Gastrocnemius medialis (tissue), 4 donors: ENCODE results near the gene ZNF446. TPM values are rescaled to one million over a fixed set of nuclear protein-coding genes. Genes with fewer than 3 reads are reported as not detected.

Experiments
- ATAC-seq, 2 donors: fragments of 150-250 bp; one replicate each; pipeline ENCODE4 v1.9.1; 2016
- DNase-seq, 2 donors: peaks; one replicate each; pipeline ENCODE4 v3.0.0-alpha.2; 2019
- H3K27ac ChIP-seq, 4 donors: fragments of 200-600 bp; sonication (generic); 1 replicate in 1 of 4; 2 replicates in 3 of 4; pipeline ENCODE4 v1.5.1; 2016 to 2018; ENCODE audit warnings: mild to moderate bottlenecking in 2 of 4, moderate library complexity in 1 of 4
- H3K27me3 ChIP-seq, 3 donors: fragments of 200-600 bp; sonication (generic) in 2 of 3; 1 replicate in 1 of 3; 2 replicates in 2 of 3; pipeline versions ENCODE4 v1.5.1 to v1.6.0; 2016 to 2019; ENCODE audit warnings: mild to moderate bottlenecking in 1 of 3, moderate library complexity in 1 of 3
- H3K36me3 ChIP-seq, 2 donors: fragments of 200-600 bp; sonication (generic) in 1 of 2; one replicate each; pipeline ENCODE4 v1.5.1; 2017 to 2018
- H3K4me1 ChIP-seq, 2 donors: fragments of 200-600 bp; sonication (generic) in 1 of 2; one replicate each; pipeline ENCODE4 v1.5.1; 2016 to 2017; ENCODE audit warnings: mild to moderate bottlenecking in 2 of 2
- H3K4me3 ChIP-seq, 4 donors: fragments of 200-600 bp; sonication (generic) in 3 of 4; 1 replicate in 1 of 4; 2 replicates in 3 of 4; pipeline ENCODE4 v1.5.1; 2016 to 2019; ENCODE audit warnings: mild to moderate bottlenecking in 2 of 4
- H3K9me3 ChIP-seq, 3 donors: fragments of 200-600 bp; sonication (generic) in 2 of 3; 1 replicate in 1 of 3; 2 replicates in 2 of 3; pipeline ENCODE4 v1.5.1; 2016 to 2019
- CTCF ChIP-seq, 5 experiments: fragments of 450-650 bp in 3 of 5; fragments of 200-600 bp in 2 of 5; sonication (generic) in 2 of 5; IDR thresholded peaks in 4 of 5; conservative IDR thresholded peaks in 1 of 5; 1 replicate in 4 of 5; 2 replicates in 1 of 5; pipeline ENCODE4 v1.5.1; 2016 to 2019; ENCODE audit warnings: antibody characterized with exemption in 5 of 5, mild to moderate bottlenecking in 3 of 5, moderate library complexity in 3 of 5
- POLR2A ChIP-seq, 2 donors: fragments of 450-650 bp; IDR thresholded peaks; one replicate each; pipeline ENCODE4 v1.6.1; 2017; ENCODE audit warnings: antibody characterized with exemption in 2 of 2, mild to moderate bottlenecking in 2 of 2, moderate library complexity in 2 of 2
- in situ Hi-C, 4 donors: fragments of 200-750 bp; cut with MboI; loops; one replicate each; pipeline versions ENCODE4 v1.15.0 to v1.8.0; 2017; ENCODE audit warnings: low sequenced_read_pairs in 4 of 4
- intact Hi-C: fragments of 100-400 bp; cut with DNase I; formaldehyde crosslinking; loops from one replicate; pipeline ENCODE4 v1.15.1; 2023; ENCODE audit warnings: low total_unique reads
- total RNA-seq, 4 donors: library from RNA; depleted of rRNA; stranded (reverse); fragments of >200 nt; gene quantifications; one replicate each; pipeline versions ENCODE4 v1.1.0 to v1.2.3, GENCODE V29; 2016

The ZNF446 gene
- total RNA-seq, 4 donors from 2014 or later: 7.5 to 13.1 (median 8.9) TPM

GRCh38 chr19:58492265-58492664, 16.1 kb downstream of the ZNF446 start:
- in situ Hi-C loops: no loop called here
- H3K4me3 ChIP-seq: no peak overlapping the region
- DNase-seq (no peak), ATAC-seq (no peak)
- H3K36me3 ChIP-seq: no peaks in the 10 kb centered on the region
- intact Hi-C loops: no loop called here
- no peak overlapping the region for H3K27ac ChIP-seq
- H3K9me3 ChIP-seq: no peaks in the 10 kb centered on the region
- no peak for TF ChIP-seq POLR2A (IDR thresholded peaks at IDR 0.05)
- TF ChIP-seq CTCF (IDR thresholded peaks at IDR 0.05 in 4 of 5, conservative IDR thresholded peaks at IDR 0.05 in 1 of 5): no peak
- H3K27me3 ChIP-seq: no peaks in the 10 kb centered on the region
- no peaks in the 10 kb centered on the region for H3K4me1 ChIP-seq

GRCh38 chr19:58497634-58498170, 21.6 kb downstream of the ZNF446 start:
- Histone ChIP-seq H3K4me1 (peaks cover 12 to 18% of the 10 kb centered on the region in 2 donors), H3K9me3 (no peaks in the 10 kb centered on the region), H3K27me3 (no peaks in the 10 kb centered on the region), H3K36me3 (no peaks in the 10 kb centered on the region), H3K27ac (no peak overlapping the region), H3K4me3 (no peak overlapping the region)
- ATAC-seq: no peak
- intact Hi-C loops: no loop called here
- in situ Hi-C loops: no loop called here
- TF ChIP-seq POLR2A (IDR thresholded peaks at IDR 0.05): no peak
- TF ChIP-seq CTCF (IDR thresholded peaks at IDR 0.05 in 4 of 5, conservative IDR thresholded peaks at IDR 0.05 in 1 of 5): no peak
- no peak for DNase-seq

- DNase-seq (no peak), ATAC-seq (no peak)
- TF ChIP-seq POLR2A (IDR thresholded peaks at IDR 0.05): no peak
- no peak for TF ChIP-seq CTCF (IDR thresholded peaks at IDR 0.05 in 4 of 5, conservative IDR thresholded peaks at IDR 0.05 in 1 of 5)
- H3K27me3 ChIP-seq: no peaks in the 10 kb centered on the region
- H3K36me3 ChIP-seq: no peaks in the 10 kb centered on the region
- intact Hi-C loops (loop anchor here (1.0 kb wide), 4 partner anchors 21 to 77 kb away; partner anchors contain the start of genes TRIM28, ZBTB45 and ZNF446), in situ Hi-C loops (no loop called here)
- peak overlapping the region; percentile 65 to 78 (median 72) for H3K4me3 ChIP-seq
- H3K9me3 ChIP-seq: no peaks in the 10 kb centered on the region
- peak overlapping the region; percentile 77 to 87 (median 86) for H3K27ac ChIP-seq
- peaks cover 12 to 18% of the 10 kb centered on the region in 2 donors for H3K4me1 ChIP-seq
Measured at GRCh38 chr19:58498316-58499020, 22.3 kb downstream of the ZNF446 start.

- ATAC-seq (peak; percentile 99), DNase-seq (peak; percentile 99 to 100)
- TF ChIP-seq CTCF (IDR thresholded peaks at IDR 0.05 in 4 of 5, conservative IDR thresholded peaks at IDR 0.05 in 1 of 5) (peak in 4 of 5 experiments; percentile 26 to 52 (median 30)), POLR2A (IDR thresholded peaks at IDR 0.05) (peak; percentile 13 to 30)
- intact Hi-C loops: loop anchor here (1.0 kb wide), 4 partner anchors 20 to 76 kb away; partner anchors contain the start of genes TRIM28, ZBTB45 and ZNF446
- in situ Hi-C loops: no loop called here
- Histone ChIP-seq H3K4me1 (peaks cover 12 to 18% of the 10 kb centered on the region in 2 donors), H3K36me3 (no peaks in the 10 kb centered on the region), H3K27ac (peak overlapping the region; percentile 77 to 87 (median 86)), H3K9me3 (no peaks in the 10 kb centered on the region), H3K4me3 (peak overlapping the region; percentile 65 to 78 (median 72)), H3K27me3 (no peaks in the 10 kb centered on the region)
Measured at GRCh38 chr19:58499021-58499927, 23.1 kb downstream of the ZNF446 start.
